ENCODE results near the gene LTK. TPM values are rescaled to one million over a fixed set of nuclear protein-coding genes. Genes with fewer than 3 reads are reported as not detected.

LTK gene
- total RNA-seq, 3 donors from 2014 or later, result 0.11 to 0.24 (median 0.23) TPM

DNA sequence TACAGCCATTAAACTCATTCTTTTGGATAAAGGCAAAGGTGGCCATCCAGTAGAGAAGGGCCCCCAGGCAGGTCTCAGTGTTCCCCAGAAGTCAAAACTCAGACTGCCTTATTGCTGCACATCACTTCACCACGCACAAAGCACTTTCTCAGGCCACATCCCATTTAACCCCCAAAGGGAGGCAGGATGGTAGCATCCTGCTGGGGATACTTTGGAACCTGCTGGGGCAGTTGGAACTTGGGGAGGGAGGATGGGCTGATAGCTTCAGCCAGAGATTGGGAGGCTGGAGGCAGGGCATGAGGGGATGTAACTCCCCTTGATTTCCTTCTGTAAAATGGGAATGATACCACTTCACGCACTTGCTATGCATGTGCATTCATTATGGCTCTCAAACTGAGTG lies 15.0 kb downstream of the LTK start:
- H3K27me3 Mint-ChIP-seq (ENCODE audit: low read depth), result peaks cover 54% of the 10 kb centered on the region

DNA sequence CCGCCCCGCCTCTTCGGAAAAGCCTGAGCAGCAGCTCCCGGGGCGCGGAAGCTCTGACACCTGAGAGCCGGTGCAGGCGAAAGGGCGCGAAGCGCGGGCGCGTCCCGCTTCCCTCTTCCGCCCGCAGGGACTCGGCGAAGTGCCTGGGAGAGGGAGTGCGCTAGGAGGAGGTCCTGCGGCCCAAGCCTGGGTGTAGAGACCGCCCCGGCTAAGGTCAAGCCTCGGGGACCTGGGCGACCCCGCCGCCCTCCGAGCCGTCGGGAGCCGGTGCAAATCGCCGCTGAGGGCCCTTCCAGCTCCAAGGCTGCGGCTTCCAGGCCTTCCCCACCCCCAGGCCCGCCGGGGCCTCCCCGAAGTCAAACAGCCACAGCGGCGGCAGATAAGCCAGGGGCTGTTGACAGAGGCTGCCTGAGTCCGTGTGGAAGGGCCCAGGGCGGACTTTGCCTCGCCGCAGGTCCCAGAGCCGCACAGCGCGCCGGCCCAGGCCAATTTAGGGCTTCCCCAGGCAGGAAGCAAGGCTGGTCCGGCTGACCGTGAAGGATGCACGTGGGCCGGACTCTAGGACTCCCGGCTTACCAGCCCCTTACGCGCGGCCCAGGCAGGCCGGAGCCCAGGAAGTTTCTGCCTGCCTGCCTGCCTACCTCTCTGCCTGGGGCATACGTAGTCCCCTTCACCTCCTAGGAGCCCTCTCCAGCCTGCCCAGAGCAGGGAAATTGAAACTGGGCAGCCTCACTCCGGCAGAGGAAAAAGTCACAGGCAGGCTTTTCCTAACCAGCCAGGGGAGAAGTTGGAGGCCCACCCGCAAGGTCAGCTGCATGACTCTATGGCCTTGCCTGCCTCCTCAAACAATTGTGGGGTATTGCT lies 17.7 kb downstream of the LTK start:
- no peaks in the 10 kb centered on the region for H3K9me3 Mint-ChIP-seq
- H3K36me3 Mint-ChIP-seq (ENCODE audit: insufficient read depth), result no peaks in the 10 kb centered on the region
- no peak overlapping the region for H3K4me3 Mint-ChIP-seq
- peaks cover 20% of the 10 kb centered on the region for H3K4me1 Mint-ChIP-seq (ENCODE audit: low read depth)
- no peak for DNase-seq
- H3K27me3 Mint-ChIP-seq (ENCODE audit: low read depth), result peaks cover 60% of the 10 kb centered on the region
- no peak for ATAC-seq

More for the DNA sequence above, 15.0 kb downstream of the LTK start:
- H3K36me3 Mint-ChIP-seq (ENCODE audit: insufficient read depth), result no peaks in the 10 kb centered on the region
- peaks cover 21% of the 10 kb centered on the region for H3K4me1 Mint-ChIP-seq (ENCODE audit: low read depth)
- DNase-seq, result no peak
- ATAC-seq, result no peak
- H3K4me3 Mint-ChIP-seq, result no peak overlapping the region
- H3K9me3 Mint-ChIP-seq, result no peaks in the 10 kb centered on the region

DNA sequence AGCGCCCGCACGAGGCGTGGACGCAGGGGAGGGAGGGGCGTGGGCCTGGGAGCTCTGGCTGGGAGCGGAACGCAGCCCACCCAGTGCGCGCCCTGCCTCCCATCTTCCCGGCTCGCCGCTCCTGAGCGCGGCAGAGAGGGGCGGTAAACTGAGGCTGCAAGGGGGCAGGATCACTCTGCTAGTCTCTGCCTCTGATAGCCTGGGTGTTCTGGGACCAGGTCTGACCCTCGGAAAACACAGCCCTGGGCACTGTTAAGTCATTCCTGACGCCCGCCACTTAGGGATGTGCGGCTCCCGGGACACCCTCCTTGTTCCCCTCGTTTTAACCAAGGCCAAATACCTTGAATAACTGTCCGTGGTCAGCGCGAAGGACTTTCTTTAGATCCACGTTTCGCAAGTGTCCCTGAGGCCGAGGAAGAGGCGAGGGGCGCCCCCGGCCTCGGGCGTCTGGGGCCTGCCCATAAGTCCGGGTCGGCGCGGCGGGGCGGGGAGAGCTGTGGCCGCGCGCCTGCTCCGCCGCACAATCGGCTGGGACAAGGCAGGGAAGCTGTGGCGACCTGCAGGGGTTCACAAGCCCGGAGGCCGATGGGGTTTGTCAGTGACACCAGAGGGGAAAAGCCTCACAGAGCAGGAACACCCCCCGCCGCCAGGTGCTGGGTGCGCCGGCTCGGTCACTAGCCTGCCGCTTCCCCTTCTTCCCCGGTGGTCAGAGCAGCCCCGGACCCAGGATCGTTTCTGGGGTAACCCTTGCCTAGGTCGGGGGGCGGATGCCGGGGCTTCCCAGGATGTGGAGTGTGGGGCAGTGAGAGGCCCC lies 18.5 kb downstream of the LTK start:
- ATAC-seq (no peak), DNase-seq (no peak)
- H3K27me3 Mint-ChIP-seq (ENCODE audit: low read depth), result peaks cover 52% of the 10 kb centered on the region
- peak overlapping the region; percentile 50 for H3K4me3 Mint-ChIP-seq
- H3K4me1 Mint-ChIP-seq (ENCODE audit: low read depth), result peaks cover 22% of the 10 kb centered on the region
- H3K36me3 Mint-ChIP-seq (ENCODE audit: insufficient read depth), result no peaks in the 10 kb centered on the region
- H3K9me3 Mint-ChIP-seq, result no peaks in the 10 kb centered on the region

DNA sequence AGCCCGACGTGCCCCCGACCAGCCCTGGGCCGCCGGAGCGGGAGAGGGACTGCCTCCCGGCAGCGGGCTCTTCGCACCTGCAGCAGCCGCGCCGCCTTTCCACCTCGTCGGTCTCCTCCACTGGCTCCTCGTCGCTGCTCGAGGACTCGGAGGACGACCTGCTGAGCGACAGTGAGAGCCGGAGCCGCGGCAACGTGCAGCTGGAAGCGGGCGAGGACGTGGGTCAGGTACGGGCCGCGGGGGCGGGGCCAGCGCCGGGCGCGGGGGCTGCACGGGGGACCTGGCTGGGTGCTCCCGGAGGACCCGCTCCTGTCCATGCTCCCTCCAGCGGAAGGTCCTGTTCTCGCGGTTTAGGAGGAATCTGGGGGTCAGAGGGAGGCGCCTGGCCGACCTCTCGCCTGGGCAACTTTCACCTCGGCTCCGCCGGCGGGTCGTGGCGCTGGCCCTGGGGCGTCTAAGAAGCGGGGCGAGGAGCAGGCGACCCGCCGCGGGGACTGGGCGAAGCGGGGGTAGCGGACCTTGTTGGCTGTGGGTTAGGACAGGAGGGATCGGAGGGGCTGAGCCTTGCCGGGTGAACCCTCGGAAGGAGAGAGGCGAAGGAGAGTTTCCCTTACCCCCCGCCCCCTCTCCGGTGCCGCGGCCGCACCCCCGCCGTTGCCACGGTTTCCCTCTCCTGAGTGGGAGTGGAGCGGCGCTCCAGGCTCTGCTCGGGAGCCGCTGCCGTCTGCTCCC lies 19.3 kb downstream of the LTK start:
- Mint-ChIP-seq H3K4me3 (peak overlapping the region; percentile 60), H3K9me3 (no peaks in the 10 kb centered on the region), H3K27me3 (ENCODE audit: low read depth) (peaks cover 46% of the 10 kb centered on the region), H3K36me3 (ENCODE audit: insufficient read depth) (no peaks in the 10 kb centered on the region), H3K4me1 (ENCODE audit: low read depth) (peaks cover 26% of the 10 kb centered on the region)
- DNase-seq, result no peak
- peak; percentile 20 for ATAC-seq

DNA sequence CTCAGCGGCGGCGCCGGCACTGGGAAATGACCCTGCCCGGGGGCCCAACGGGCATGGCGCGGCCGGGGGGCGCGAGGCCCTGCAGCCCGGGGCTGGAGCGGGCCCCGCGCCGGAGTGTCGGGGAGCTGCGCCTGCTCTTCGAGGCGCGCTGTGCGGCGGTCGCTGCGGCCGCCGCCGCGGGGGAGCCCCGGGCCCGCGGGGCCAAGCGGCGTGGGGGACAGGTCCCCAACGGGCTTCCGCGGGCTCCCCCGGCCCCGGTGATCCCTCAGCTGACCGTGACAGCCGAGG lies 19.8 kb downstream of the LTK start:
- Mint-ChIP-seq H3K36me3 (ENCODE audit: insufficient read depth) (no peaks in the 10 kb centered on the region), H3K27me3 (ENCODE audit: low read depth) (peaks cover 41% of the 10 kb centered on the region), H3K4me1 (ENCODE audit: low read depth) (peaks cover 26% of the 10 kb centered on the region), H3K4me3 (no peak overlapping the region), H3K9me3 (no peaks in the 10 kb centered on the region)
- ATAC-seq (peak; percentile 22 to 33), DNase-seq (no peak)

DNA sequence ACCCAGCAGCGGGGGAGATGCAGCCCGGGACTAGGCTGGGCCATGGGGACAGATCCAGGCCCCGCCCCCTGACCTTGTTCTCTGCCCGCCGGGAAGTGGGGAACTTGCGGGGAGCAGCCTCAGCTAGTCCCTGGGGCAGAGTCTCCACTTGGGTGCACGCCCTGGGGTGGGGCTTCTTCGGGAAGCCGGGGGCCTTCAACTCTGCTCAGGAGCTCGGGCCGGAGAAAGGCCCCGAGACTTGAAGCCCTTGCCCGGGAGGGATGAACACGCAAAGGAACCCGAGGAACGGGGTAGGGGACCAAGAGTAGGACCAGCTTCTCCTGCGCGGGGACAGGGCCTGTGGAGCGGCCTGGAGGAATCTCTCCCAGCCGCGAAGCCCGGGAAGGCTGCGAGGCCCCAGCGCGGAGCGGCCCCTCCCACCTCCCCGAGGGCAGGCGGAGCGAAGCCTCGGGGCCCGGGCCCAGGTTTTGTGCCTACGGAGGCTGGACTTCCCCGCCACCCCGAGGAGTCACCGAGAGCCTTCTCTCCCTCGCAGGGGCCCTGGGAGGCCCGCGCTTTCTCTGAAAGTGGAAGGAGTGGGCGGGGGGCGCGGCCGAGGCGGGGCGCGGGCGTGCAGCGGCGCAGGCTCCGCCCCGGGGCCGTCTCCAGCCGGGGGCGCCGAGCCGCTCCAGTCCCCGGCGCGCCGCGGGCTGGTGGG lies 20.3 kb downstream of the LTK start, which contains the start of gene ITPKA:
ITPKA (plus strand) TSS at position 670 of the 697 bp plus-strand sequence. CDS start 54 bp downstream, outside the sequence.
- Mint-ChIP-seq H3K4me3 (peak within 1 kb of the TSS; percentile 75), H3K36me3 (ENCODE audit: insufficient read depth) (no peaks in the 10 kb centered on the region), H3K4me1 (ENCODE audit: low read depth) (peaks cover 26% of the 10 kb centered on the region), H3K9me3 (no peaks in the 10 kb centered on the region), H3K27me3 (ENCODE audit: low read depth) (peaks cover 37% of the 10 kb centered on the region)
- DNase-seq (peak; percentile 88), ATAC-seq (peak; percentile 87 to 90)

DNA sequence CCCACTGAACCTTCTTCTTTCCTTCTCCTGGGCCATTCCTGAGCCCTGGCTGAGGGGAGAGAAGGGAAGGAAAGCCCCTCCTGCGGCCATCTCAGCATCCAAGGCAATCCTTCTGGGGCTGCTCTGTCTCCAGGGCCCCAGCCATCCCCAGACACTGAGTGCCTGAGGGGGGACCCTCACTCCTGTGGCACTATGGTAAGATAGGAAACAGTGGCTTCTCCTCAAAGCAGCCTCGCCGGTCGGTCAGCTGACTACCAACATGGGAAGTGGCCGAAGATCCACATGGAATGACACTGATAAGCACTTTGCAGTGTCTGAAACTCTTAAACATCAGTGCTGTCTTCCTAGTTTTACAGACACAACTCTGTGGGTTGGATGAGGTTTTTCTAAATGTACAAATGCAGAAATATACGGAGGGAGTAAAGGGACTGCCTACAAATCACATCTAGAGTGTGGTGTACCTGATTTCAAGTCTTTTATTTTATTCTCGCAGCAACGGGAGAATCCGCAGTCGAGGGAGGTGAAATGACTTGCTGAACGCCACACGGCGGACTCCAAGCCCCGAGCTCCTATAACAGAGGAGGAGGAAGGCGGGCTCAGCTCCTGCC lies 20.9 kb downstream of the LTK start:
- Mint-ChIP-seq H3K36me3 (ENCODE audit: insufficient read depth) (no peaks in the 10 kb centered on the region), H3K27me3 (ENCODE audit: low read depth) (peaks cover 33% of the 10 kb centered on the region), H3K9me3 (no peaks in the 10 kb centered on the region), H3K4me3 (peak overlapping the region; percentile 75), H3K4me1 (ENCODE audit: low read depth) (peaks cover 29% of the 10 kb centered on the region)
- ATAC-seq, result peak in 1 of 2 donors; percentile 18
- DNase-seq, result no peak

DNA sequence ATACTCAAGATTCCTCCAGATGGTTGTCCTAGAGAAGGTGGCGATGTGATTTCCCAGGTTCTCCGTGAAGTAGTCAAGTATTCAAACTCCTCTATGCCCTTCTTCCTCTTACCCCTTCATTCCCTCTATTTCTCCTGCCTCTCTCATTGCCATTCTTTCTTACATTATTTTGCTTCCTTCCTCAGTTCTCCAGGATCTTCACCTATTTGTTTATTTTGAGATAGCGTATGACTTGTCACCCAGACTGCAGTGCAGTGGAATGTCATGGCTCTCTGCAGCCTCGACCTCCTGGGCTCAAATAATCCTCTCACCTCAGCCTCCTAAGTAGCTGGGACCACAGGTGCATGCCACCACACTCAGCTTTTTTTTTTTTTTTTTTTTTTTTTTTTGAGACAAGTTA lies 21.7 kb downstream of the LTK start:
- Mint-ChIP-seq H3K9me3 (no peaks in the 10 kb centered on the region), H3K4me3 (no peak overlapping the region), H3K4me1 (ENCODE audit: low read depth) (peaks cover 29% of the 10 kb centered on the region), H3K27me3 (ENCODE audit: low read depth) (peaks cover 26% of the 10 kb centered on the region), H3K36me3 (ENCODE audit: insufficient read depth) (no peaks in the 10 kb centered on the region)
- ATAC-seq, result no peak
- DNase-seq, result no peak

DNA sequence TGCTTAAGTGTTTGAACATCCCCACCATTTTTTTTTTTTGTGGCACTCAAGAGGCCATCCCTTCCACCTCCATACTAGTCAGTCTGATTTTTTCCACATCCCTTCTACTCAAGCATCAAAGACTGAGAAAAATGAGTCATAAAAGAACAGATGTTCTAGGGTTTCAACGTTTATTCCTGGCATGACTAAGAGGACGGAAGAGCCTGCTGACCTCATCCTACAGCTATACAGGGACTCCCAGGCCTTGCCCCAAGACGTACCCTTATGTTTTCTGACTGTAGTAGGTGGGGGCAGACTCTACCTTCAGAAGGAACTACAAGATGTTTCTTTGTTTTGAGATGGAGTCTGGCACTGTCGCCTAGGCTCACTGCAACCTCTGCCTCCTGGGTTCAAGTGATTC lies 23.3 kb downstream of the LTK start:
- no peak for DNase-seq
- Mint-ChIP-seq H3K4me1 (ENCODE audit: low read depth) (peaks cover 29% of the 10 kb centered on the region), H3K36me3 (ENCODE audit: insufficient read depth) (no peaks in the 10 kb centered on the region), H3K9me3 (no peaks in the 10 kb centered on the region), H3K27me3 (ENCODE audit: low read depth) (peaks cover 18% of the 10 kb centered on the region), H3K4me3 (no peak overlapping the region)
- peak; percentile 47 to 65 for ATAC-seq

DNA sequence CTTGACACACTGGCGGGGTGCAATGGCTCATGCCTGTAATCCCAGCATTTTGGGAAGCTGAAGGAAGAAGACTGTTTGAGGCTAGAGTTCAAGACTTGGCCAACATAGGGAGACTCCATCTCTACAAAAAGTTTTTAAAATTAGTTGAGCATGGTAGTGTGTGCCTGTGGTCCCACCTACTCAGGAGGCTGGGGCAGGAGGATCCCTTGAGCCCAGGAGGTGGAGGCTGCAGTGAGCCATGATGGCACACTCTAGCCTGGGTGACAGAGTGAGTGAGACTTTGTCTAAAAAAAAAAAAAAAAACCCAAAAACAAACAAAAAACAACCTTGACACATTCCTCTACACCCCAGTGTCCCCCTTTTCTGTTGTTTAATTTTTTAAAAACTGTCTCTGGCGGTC lies 24.0 kb downstream of the LTK start:
- no peaks in the 10 kb centered on the region for H3K9me3 Mint-ChIP-seq
- no peak for DNase-seq
- ATAC-seq, result no peak
- H3K4me1 Mint-ChIP-seq (ENCODE audit: low read depth), result peaks cover 26% of the 10 kb centered on the region
- peaks cover 15% of the 10 kb centered on the region for H3K27me3 Mint-ChIP-seq (ENCODE audit: low read depth)
- no peak overlapping the region for H3K4me3 Mint-ChIP-seq
- H3K36me3 Mint-ChIP-seq (ENCODE audit: insufficient read depth), result no peaks in the 10 kb centered on the region

DNA sequence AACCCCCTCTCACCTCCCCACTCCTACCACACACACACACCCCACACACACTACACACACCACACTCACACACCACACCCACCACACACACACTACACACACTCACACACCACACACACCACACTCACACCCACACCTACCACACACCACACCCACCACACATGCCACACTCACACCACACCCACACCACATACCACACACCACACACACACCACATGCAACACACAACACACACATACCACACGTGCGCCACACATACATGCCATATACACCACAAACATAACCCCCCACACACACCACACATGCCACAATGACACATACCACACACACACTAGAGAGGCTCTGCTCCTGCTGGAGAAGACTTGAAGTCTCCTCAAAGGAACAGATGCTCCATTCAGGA lies 25.8 kb downstream of the LTK start:
- Mint-ChIP-seq H3K9me3 (no peaks in the 10 kb centered on the region), H3K36me3 (ENCODE audit: insufficient read depth) (peaks cover under 1% of the 10 kb centered on the region), H3K27me3 (ENCODE audit: low read depth) (peaks cover 14% of the 10 kb centered on the region), H3K4me3 (peak overlapping the region; percentile 42), H3K4me1 (ENCODE audit: low read depth) (peaks cover 36% of the 10 kb centered on the region)
- ATAC-seq (peak; percentile 6), DNase-seq (no peak)

DNA sequence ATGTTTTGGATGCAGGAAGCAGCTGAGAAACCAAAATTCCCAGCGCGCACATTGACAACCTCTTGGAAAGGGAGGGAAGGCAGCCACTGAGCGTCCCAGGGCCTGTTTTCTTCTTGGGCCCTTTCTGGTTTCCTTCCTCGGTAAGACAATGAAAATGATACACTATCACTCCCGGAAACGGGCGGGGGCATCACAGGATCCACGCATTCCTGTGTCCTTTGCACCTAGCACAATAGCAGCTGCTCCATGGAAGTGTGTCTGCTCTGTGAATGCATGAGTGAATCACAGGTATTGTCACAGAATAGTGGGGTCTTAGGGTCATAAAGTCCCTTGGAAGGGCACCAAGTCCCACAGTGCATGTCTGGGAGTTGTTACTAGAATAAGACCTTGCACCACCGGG lies 26.2 kb downstream of the LTK start:
- peaks cover 37% of the 10 kb centered on the region for H3K4me1 Mint-ChIP-seq (ENCODE audit: low read depth)
- H3K27me3 Mint-ChIP-seq (ENCODE audit: low read depth), result peaks cover 9% of the 10 kb centered on the region
- H3K4me3 Mint-ChIP-seq, result no peak overlapping the region
- H3K36me3 Mint-ChIP-seq (ENCODE audit: insufficient read depth), result peaks cover 3% of the 10 kb centered on the region
- no peaks in the 10 kb centered on the region for H3K9me3 Mint-ChIP-seq
- no peak for DNase-seq
- no peak for ATAC-seq

DNA sequence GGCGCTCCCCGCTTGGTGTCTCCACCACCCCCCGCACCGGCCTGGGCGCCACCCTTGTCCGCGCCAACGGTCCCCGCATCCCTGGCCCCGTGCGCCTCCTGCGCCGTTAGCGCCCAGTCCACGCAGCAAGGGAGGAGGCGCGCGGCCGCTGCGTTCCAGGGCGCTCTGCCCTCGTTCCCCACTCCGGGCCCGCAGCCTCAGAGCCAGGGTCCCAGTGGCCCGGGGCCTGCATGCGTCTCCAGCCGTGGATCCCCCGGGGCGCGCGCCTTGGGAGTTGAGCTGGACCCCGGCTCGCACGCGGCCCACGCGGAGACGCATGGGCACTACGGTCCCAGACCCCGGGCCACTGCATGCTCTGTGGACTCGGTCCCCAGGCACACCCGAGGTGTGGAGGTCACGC lies 27.3 kb downstream of the LTK start:
- DNase-seq, result no peak
- no peak overlapping the region for H3K4me3 Mint-ChIP-seq
- H3K36me3 Mint-ChIP-seq (ENCODE audit: insufficient read depth), result peaks cover 7% of the 10 kb centered on the region
- no peak for ATAC-seq
- H3K27me3 Mint-ChIP-seq (ENCODE audit: low read depth), result peaks cover 1% of the 10 kb centered on the region
- H3K9me3 Mint-ChIP-seq, result no peaks in the 10 kb centered on the region
- H3K4me1 Mint-ChIP-seq (ENCODE audit: low read depth), result peaks cover 31% of the 10 kb centered on the region
